Measurements from ENCODE around the gene TERB1. TPM values are rescaled to one million over a fixed set of nuclear protein-coding genes. Genes with fewer than 3 reads are reported as not detected.
A peak's percentile ranks its signal among the peaks of the same experiment; 100 is the strongest.

Gene TERB1
- total and polyA plus RNA-seq, 2 of the 13 experiments (the other 11 are each of a cell fraction or from before 2014, with no cell fraction given), result not detected

DNA sequence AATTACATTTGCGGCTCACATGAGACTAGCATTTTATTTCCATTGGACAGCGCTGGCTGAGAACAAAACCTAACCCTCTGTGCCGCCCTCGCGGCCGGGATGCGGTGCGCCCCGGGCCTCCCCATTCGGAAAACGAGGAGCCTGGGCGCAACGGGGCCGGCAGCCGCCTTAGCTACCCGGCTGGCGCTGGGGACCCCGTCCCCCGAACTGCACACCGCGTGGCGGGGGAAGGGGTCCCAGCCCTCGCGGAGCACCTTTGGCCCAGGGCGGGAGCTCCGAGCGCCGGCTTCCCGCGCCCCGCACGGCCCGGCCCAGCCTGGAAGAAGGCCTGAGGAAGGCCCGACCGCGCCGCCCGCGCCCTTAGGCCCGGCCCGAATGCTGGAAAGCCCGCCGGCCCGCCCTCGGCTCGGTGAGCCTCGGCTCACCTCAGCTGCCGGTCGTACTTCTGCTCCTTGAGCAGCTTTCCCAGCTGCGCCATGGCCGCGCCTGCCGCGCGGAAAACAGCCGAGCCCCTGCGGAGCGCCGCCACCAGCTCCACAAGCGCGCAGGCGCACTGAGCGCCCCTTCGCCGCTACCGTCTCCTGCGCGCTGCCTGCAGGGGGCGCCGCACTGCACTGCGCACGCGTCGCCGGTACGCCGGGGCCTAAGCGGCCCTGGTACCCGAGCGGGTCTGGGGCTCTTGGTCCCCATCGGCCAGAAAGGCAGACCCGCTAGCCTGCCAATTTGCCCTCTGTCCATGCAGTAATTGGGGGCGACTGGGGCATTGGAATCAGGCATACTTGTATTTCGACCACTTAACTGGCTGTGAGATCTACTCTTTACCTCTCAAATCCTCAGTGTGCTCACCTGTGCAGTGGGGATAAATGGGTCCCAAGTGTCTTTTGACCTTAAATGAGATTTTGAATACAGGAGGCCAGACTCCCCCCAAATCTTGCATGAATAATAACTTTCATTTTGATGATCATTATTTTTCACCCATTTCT lies 29.3 kb upstream of the TERB1 start, which contains the start of gene NAE1 (continued):
- TF ChIP-seq, protein P1, sequence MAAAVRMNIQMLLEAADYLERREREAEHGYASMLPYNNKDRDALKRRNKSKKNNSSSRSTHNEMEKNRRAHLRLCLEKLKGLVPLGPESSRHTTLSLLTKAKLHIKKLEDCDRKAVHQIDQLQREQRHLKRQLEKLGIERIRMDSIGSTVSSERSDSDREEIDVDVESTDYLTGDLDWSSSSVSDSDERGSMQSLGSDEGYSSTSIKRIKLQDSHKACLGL (CRISPR knock-in tag; IDR thresholded peaks at IDR 0.05), result peak; percentile 96
- TF ChIP-seq NR2F1 (CRISPR knock-in tag; IDR thresholded peaks at IDR 0.05), result peak in 1 of 2 experiments; percentile 20; a peak in 1 of 4 replicates
- no peak; the same call in none of the 2 replicates for TF ChIP-seq LCORL (IDR thresholded peaks at IDR 0.05)
- peak; percentile 82 for TF ChIP-seq LCORL (CRISPR knock-in tag; IDR thresholded peaks at IDR 0.05)
- peak; percentile 99 for TF ChIP-seq ZSCAN12 (CRISPR knock-in tag; IDR thresholded peaks at IDR 0.05)
- TF ChIP-seq, protein P2, sequence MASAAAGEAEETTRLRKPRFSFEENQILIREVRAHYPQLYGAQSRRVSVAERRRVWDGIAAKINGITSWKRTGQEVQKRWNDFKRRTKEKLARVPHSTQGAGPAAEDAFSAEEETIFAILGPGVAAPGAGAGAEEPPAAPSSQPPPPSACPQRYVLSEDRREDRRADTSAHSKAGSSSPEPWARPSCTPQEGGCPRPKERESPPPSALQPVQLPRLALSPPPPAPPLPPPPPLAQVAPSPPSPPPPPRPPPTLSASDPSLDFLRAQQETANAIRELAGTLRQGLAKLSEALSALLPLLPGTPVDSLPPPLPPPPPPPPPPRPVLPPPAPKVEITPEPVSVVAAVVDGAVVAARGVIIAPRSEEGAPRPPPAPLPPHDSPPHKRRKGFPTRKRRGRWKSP (CRISPR knock-in tag; IDR thresholded peaks at IDR 0.05), result peak; percentile 98
- no peak for TF ChIP-seq TCF12 (IDR thresholded peaks at IDR 0.05)
- TF ChIP-seq TCF12 (CRISPR knock-in tag; IDR thresholded peaks at IDR 0.05), result peak; percentile 98
- peak; percentile 99 for TF ChIP-seq YEATS4 (CRISPR knock-in tag; IDR thresholded peaks at IDR 0.05; ENCODE audit: borderline replicate concordance)
- TF ChIP-seq ZNF224 (CRISPR knock-in tag; IDR thresholded peaks at IDR 0.05), result peak; percentile 97
- TF ChIP-seq ATF7 (IDR thresholded peaks at IDR 0.05), result no peak
- no peak; the same call in 1 of the 2 replicates for TF ChIP-seq ATF7 (CRISPR knock-in tag; IDR thresholded peaks at IDR 0.05)
- TF ChIP-seq ZNF24 (IDR thresholded peaks at IDR 0.05), result peak; percentile 60; the same call in 1 of the 2 replicates
- no peak for TF ChIP-seq TCF7 (IDR thresholded peaks at IDR 0.05; ENCODE audit: low read depth)
- TF ChIP-seq, protein P3, sequence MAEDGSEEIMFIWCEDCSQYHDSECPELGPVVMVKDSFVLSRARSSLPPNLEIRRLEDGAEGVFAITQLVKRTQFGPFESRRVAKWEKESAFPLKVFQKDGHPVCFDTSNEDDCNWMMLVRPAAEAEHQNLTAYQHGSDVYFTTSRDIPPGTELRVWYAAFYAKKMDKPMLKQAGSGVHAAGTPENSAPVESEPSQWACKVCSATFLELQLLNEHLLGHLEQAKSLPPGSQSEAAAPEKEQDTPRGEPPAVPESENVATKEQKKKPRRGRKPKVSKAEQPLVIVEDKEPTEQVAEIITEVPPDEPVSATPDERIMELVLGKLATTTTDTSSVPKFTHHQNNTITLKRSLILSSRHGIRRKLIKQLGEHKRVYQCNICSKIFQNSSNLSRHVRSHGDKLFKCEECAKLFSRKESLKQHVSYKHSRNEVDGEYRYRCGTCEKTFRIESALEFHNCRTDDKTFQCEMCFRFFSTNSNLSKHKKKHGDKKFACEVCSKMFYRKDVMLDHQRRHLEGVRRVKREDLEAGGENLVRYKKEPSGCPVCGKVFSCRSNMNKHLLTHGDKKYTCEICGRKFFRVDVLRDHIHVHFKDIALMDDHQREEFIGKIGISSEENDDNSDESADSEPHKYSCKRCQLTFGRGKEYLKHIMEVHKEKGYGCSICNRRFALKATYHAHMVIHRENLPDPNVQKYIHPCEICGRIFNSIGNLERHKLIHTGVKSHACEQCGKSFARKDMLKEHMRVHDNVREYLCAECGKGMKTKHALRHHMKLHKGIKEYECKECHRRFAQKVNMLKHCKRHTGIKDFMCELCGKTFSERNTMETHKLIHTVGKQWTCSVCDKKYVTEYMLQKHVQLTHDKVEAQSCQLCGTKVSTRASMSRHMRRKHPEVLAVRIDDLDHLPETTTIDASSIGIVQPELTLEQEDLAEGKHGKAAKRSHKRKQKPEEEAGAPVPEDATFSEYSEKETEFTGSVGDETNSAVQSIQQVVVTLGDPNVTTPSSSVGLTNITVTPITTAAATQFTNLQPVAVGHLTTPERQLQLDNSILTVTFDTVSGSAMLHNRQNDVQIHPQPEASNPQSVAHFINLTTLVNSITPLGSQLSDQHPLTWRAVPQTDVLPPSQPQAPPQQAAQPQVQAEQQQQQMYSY (CRISPR knock-in tag; IDR thresholded peaks at IDR 0.05), result peak; percentile 78
- TF ChIP-seq AGO2 (optimal IDR thresholded peaks at IDR 0.05; ENCODE audit: low read depth, low read length), result peak; percentile 88
- TF ChIP-seq SPEN (CRISPR knock-in tag; IDR thresholded peaks at IDR 0.05; ENCODE audit: low read depth), result peak; percentile 94
- TF ChIP-seq SOX6 (IDR thresholded peaks at IDR 0.05), result no peak
- TF ChIP-seq SOX6 (CRISPR knock-in tag; IDR thresholded peaks at IDR 0.05), result peak; percentile 60; the same call in 1 of the 2 replicates
- TF ChIP-seq SOX5 (CRISPR knock-in tag; IDR thresholded peaks at IDR 0.05; ENCODE audit: borderline replicate concordance), result no peak; the same call in 1 of the 2 replicates
- TF ChIP-seq, protein P4, sequence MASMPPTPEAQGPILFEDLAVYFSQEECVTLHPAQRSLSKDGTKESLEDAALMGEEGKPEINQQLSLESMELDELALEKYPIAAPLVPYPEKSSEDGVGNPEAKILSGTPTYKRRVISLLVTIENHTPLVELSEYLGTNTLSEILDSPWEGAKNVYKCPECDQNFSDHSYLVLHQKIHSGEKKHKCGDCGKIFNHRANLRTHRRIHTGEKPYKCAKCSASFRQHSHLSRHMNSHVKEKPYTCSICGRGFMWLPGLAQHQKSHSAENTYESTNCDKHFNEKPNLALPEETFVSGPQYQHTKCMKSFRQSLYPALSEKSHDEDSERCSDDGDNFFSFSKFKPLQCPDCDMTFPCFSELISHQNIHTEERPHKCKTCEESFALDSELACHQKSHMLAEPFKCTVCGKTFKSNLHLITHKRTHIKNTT (CRISPR knock-in tag; IDR thresholded peaks at IDR 0.05), result no peak
- no peak; the same call in none of the 2 replicates for TF ChIP-seq MEIS1 (CRISPR knock-in tag; IDR thresholded peaks at IDR 0.05; ENCODE audit: borderline replicate concordance)
- no peak for TF ChIP-seq ZNF17 (CRISPR knock-in tag; IDR thresholded peaks at IDR 0.05)
- no peak for TF ChIP-seq ZSCAN22 (CRISPR knock-in tag; IDR thresholded peaks at IDR 0.05)
- no peak for TF ChIP-seq ZBTB21 (CRISPR knock-in tag; IDR thresholded peaks at IDR 0.05)
